LoVo (cell line): ENCODE data around the gene FUBP3.

Source experiments
- DNase-seq: peaks from one replicate; pipeline ENCODE4 v3.0.0-alpha.2; 2016; ENCODE audit warnings: low spot score

FUBP3 gene

DNA sequence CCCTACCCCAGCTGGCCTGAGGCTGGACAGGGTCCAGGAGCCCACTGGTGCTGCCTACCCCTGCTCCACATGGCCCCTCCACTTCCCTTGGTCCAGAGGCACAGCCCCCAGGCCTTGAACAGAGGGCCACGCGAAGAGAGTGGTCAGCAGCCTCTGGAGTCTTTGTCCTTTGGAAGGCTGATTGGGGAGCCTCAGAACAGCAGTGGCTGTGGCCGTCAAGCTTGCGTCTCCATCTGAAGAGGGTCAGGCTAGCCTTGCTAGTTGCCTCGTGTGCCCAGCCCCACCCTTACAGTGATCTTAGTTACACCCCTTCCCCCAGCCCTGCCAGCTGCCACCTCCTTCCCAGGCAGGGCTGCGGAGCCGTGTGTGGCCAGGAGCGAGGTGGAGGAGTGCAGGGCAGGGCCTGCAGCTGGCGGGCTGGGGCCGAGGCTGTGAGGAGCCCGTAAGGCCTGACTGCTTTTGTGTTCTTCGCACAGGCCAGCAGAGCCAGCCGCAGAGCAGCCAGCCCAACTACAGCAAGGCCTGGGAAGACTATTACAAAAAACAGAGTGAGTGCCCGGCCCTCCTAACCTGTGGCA, 54.9 kb downstream of the FUBP3 start:
- DNase-seq: no peak

DNA sequence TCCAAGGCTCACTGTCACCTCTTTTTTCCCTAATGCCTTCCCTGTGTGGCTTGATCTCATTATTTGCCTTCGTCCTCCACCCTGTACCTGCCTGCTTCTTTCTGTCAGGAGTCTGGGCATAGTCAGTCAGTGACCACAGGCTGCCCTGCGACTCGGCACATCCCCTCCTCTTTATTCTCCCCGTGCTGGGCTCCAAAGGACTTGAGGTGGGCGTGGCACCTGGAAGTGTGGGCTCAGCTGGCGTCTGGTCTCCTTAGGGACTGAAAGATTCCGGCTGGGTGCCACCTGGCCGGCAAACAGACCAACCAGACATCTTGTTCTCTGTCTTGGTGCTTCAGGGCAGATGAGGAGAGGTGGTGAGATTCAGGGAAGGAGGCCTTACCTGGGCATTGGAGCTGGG, 55.4 kb downstream of the FUBP3 start:
- no peak for DNase-seq

DNA sequence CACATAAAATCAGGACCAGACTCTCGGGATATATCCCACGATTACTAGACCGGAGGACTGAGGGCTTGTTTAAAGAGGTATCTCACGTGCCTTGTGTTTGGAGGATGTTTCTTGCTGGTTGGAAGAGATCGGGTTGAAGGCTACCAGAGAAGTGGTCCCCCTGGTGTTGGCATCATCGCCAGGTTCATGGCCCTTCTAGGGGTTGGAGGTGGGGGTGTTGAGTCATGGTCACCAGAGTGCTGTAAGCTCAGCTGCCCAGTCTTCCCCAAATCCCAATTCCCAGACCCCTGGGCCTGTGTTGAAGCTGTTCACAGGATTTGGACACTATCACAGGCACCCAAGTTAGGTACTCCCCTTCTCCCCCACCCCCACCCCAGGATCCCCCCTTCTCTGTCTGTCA, 55.9 kb downstream of the FUBP3 start:
- no peak for DNase-seq

GRCh38 chr9:130635721-130636647, 56.6 kb downstream of the FUBP3 start:
- DNase-seq: no peak

DNA sequence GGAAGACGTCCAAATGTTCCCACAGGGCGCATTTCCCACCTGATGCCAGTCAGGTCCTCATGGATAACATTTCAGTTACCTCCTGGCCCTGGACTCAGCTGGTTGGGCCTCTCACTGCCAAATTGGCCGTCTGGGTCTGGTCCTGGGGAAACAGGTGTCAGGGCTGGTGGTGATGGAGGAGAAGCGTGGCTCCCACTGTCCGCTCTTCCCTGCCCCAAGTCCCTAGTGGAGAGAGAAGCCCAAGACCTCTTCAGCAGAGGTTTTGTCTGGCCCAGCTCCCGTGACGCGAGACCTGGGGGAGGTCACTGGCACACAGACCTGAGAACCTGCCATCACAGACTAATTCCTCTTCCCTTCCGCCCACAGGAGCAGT, 57.3 kb downstream of the FUBP3 start:
- no peak for DNase-seq

DNA sequence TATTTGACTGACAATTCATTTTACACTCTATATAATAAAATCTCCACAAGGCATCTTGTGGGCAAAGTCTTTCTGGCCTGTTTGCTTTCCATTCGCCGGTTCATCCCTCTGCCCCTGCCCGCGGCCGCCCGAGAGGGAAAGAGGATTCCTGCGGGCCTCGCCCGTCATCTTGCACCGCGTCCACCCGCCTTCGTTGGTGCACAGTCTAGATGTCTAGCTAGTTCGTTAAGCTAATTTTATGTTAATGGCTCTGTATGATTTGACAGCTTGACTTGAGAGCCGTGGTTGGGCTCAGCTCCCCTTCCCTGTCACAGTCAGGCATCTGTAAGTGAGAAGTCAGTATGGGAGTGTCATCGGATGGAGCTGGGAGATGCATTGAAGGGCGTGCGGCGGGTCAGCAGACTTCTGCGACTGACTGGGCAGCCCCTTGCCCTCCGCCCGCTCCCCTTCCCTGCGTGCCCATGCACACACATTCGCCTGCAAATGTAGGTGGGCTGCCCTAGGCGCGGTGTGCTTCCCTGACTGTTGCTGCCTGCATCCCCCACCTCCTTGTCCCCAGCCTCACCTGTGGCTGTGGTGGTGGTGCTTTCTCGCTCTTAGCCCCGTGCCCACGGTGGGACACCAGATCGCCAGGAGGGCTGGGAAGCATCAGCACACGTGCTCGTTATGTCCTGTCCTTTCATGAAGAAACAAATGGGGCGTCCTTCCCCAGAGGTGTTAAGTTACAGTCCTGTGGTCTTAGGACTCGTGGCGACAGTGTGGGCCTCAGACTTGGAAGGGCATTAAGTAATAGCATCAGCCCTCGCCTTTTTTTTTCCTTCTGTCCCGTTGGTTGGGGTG, 59.1 kb downstream of the FUBP3 start:
- no peak for DNase-seq

GRCh38 chr9:130639124-130639765, 59.9 kb downstream of the FUBP3 start:
- DNase-seq: no peak

DNA sequence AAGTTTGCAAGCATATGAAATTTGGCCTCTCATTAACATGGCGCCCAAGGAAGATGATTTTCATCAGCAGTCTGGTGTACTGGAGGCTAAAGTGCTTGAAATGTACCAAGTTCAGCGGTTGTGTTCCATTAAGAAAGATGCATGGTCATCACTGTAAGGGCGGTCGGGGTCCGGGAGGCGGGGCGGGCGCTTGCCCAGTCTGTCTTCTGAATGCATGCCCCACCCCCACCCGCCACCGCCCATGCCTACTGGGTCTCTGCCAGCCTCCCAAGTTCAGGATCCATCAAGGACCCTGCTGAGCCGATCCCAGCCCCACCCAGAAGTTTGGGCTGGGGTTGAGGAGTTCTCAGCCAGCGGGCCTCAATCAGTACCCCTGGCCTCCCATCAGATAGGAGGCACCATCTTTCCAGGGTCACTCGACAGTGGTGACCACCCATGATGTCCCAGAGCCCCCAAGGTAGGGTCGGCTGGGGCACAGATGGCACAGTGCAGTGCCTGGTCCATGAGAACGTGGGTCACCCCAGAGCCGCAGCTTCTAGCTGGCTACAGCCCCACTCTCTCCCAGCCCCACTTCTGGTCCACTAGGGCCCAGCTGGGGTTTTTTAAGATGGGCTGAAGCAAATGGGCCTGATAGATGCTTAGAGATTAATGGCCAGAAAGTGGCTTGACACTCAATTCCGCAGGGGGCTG, 60.6 kb downstream of the FUBP3 start:
- no peak for DNase-seq

- no peak for DNase-seq
Measured at GRCh38 chr9:130640681-130641080, 61.3 kb downstream of the FUBP3 start.

- no peak for DNase-seq
Measured at GRCh38 chr9:130642926-130643325, 63.5 kb downstream of the FUBP3 start.

- no peak for DNase-seq
Measured at GRCh38 chr9:130651221-130651620, 71.8 kb downstream of the FUBP3 start.

GRCh38 chr9:130651752-130652151, 72.4 kb downstream of the FUBP3 start:
- no peak for DNase-seq

DNA sequence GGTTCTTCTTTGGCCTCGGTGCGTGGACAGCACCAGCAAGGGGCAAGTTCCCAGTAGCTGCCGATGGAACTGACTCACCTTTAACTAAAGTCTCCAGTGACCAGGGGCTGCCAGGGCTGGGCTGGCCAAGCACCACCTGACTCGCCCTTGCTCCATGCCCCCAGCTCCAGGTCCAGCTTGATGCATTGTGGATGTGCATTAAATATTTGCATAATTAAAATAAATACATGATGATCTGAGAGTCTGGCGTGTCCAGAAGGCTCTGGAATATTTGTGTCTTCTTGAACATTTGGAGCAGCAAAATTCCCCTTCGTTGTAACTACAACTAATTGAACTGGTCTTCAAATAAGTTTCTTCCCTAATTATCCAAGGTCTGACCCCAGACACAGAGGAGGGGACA, 75.5 kb downstream of the FUBP3 start:
- no peak for DNase-seq

GRCh38 chr9:130658893-130659698, 79.7 kb downstream of the FUBP3 start:
- DNase-seq: no peak

- no peak for DNase-seq
Measured at GRCh38 chr9:130659699-130660248, 80.4 kb downstream of the FUBP3 start.

GRCh38 chr9:130660326-130660682, 80.9 kb downstream of the FUBP3 start:
- no peak for DNase-seq

DNA sequence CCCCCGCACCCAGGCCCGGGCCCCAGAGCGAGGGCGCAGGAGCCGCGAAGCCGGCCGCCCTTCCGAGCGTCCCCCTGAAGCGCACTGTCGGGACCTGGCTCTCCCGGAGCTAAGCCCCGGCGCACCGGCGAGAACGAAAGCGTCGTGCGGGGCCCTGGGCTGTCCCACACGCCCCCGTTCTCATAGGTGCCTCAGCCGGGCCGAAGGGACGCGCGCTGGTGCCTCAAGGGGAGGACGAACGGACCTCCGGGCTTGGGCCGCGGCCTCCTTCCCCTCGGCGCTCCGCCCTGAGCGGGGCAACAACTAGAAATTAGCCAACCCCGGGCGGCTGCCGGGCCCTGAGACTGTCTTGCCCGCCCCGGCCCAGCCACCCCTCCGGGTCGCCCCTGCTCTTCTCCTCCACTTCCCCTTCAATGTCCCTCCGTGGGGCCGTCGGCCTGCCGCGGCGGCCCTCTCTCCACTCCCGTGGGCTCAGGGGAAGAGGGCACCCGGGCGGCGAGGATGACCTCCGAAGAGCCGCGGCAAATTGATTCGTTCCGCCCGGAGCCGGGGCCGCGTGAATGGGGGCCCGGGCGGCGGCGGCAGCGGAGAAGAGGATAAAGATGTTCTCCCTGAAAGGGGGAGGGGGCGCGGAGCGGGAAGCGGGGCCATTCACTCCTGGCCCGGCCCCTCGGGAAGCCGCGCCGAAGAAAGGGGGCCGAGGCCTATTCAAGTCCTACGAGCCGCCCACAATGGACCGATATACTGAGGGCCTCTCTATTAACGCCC, 81.5 kb downstream of the FUBP3 start:
- DNase-seq: no peak

DNA sequence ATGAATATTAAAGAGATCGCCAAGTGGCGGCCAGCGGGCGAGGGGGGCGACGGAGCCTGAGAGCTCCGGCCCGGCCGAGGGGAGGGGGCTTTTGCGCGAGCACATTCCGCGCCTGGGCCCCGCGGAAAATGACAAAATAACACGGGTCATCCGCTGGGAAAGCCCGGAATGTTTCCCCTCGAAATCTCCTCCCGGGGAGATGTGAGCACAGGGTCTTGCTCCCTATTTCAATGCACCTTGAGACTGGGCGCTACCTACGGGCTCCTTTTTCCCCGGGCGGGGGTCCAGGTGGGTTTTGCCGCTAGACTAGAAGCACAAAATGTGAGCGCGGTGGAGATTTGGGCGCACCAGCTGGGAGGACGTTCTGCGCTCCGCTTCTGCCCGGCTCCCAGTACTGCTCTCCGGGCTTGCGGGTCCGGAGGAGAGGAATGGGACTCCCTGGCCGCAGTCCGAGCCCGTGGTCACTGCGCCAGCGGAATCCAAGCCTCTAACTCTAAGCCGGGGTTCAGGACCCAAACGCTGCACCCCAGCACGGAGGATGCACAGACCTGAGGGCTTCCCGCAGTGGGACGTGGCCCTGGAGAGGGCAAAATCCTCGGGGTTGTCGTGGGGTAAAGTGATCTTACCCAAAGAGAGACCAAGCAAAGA, 82.2 kb downstream of the FUBP3 start:
- DNase-seq: no peak
